Measurements from ENCODE around the gene UNC5B.

The UNC5B gene

DNA sequence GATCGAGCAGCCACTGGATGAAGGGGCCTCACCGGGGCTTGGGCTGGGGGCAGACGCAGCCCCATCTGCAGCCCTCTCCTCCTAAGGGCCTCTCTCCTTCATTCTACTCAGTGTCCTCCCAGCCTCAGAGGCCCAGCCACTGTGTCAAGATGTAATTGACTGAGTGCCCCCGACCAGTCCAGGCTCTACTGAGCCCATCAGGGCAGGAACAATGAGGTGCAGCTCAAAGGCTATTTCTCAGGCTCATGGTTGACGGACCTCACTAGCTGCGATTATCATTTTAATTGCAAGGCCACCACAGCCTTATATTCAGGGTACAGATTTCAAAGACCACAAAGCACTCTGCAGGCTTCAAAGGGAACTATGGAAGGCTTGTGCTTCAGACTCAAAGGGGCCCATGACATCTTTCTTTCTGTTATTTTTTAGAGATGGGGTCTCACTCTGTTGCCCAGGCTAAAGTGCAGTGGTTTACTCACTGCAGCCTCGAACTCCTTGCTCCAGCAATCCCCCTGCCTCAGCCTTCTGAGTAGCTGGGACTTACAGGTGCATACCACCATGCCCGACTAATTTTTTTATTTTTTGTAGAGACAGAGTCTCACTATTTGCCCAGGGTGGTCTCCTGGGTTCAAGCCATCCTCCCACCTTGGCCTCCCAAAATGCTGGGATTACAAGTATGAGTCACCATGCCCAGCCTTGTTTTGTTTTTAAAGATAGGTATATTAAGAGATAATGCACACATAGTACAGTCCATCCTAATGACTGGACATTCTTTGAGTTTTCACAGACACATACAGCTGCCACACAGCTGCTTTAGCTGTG, 130.4 kb downstream of the UNC5B start:
- DNase-seq (ENCODE audit: insufficient read length) (no peak), FAIRE-seq (no peak)
- no peak for TF ChIP-seq POLR2AphosphoS5 (IDR thresholded peaks at IDR 0.05; ENCODE audit: low read depth, low read length)
- TF ChIP-seq POLR2A (IDR thresholded peaks at IDR 0.05; ENCODE audit: low read depth, low read length): no peak
- TF ChIP-seq TAF1 (IDR thresholded peaks at IDR 0.05; ENCODE audit: borderline replicate concordance, low read depth, low read length): no peak

DNA sequence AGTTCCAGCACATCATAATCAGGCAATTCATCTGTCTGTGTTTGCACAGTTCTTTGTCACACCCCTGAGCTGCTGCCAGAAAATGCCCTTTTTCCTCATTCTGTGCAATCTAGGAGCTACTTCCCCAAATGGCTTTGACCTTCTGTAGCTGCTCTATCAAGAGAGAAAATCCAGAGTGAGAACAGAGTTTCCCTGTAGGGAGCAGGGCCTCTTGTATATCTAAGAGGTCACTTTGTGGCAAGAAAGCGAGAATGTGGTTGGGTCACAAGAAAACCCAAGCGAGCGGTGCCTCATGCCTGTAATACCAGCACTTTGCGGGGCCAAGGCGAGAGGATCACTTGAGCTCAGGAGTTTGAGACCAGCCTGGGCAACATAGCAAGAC, 131.0 kb downstream of the UNC5B start:
- TF ChIP-seq TAF1 (IDR thresholded peaks at IDR 0.05; ENCODE audit: borderline replicate concordance, low read depth, low read length): no peak
- DNase-seq (ENCODE audit: insufficient read length) (no peak), FAIRE-seq (no peak)

DNA sequence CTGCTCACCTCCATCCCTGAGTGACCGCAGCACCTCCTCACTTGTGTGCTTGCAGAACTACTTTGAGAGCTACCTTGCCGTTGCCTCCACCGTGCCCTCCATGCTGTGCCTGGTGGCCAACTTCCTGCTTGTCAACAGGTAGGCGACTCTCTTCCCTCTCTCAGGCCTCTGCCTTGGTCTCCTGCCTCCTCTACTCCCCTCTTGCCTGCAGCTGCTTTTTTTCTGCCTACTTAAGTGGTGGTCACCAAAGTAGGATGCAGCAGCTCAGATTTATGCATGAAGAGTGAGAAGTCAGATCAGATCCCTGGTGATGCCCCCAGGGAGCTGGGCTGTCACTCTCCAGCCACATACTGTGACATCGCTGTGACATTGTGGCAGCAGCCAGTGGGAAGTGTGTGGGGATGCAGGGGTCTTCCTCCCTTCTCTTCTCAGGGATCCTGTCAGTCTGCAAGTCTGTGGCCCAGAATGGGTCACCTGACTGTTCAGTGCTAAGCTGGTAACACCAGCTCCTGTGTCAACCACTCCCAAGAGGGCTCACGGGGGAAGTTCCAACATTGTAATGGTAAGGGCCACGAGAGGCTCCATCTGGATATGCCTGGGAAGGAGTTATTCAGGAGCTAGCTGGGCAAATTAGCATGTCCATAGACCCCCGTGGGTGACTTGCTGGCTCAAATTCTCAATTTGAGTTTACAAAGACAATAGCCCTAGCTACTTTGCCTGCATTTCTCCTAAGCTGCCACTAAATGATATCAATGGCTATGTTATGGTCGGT, 132.0 kb downstream of the UNC5B start:
- no peak for FAIRE-seq
- TF ChIP-seq TAF1 (IDR thresholded peaks at IDR 0.05; ENCODE audit: borderline replicate concordance, low read depth, low read length) (no peak), POLR2A (IDR thresholded peaks at IDR 0.05; ENCODE audit: low read depth, low read length) (no peak), POLR2AphosphoS5 (IDR thresholded peaks at IDR 0.05; ENCODE audit: low read depth, low read length) (no peak)
- no peak for DNase-seq (ENCODE audit: insufficient read length)

DNA sequence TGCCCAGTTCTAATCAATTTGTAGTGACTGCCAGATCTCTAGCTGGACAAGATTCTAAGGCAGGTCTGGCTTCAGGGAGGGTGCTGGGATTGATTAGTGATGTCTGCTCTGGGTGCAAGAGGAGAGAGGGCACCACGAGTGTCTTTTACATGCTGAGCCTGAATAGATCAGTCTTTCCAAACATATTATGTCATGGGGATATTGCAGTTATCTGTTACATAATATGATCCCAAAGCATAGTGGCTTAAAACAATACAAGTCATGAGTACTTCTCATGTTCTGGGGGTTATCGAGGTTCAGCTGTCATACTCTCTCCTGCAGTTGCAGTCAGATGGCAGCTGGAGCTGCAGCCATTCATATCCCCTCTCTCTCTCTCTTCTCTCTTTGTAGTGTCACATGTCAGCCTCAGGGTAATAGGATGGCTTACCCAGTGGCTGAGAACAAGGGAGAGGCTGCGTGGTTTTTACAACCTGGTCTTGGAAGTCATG, 132.7 kb downstream of the UNC5B start:
- DNase-seq (ENCODE audit: insufficient read length) (no peak), FAIRE-seq (no peak)

DNA sequence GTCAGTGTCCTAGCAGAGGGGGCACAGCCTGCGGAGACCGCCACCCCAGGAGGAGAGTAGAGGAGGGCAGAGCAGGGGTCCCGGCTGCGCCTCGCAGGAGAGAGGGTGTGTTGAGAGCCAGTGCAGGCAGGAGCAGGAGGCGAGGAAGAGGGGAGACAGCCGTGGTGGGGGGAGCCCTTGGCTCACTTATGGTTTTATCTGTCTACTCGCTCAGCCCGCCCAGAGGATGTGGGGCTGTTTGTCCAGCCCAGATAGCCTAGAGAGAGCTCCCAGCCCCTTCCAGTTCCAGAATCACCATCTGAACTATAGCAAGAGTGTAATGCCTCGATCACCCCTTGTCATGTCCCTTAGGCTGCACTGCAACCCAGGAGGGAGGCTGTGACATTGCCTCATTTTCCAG, 133.3 kb downstream of the UNC5B start:
- FAIRE-seq (no peak), DNase-seq (ENCODE audit: insufficient read length) (no peak)
- no peak for TF ChIP-seq POLR2AphosphoS5 (IDR thresholded peaks at IDR 0.05; ENCODE audit: low read depth, low read length)
- TF ChIP-seq POLR2A (IDR thresholded peaks at IDR 0.05; ENCODE audit: low read depth, low read length): no peak
- TF ChIP-seq TAF1 (IDR thresholded peaks at IDR 0.05; ENCODE audit: borderline replicate concordance, low read depth, low read length): no peak

More for the DNA sequence above, 132.7 kb downstream of the UNC5B start:
- TF ChIP-seq POLR2A (IDR thresholded peaks at IDR 0.05; ENCODE audit: low read depth, low read length) (no peak), TAF1 (IDR thresholded peaks at IDR 0.05; ENCODE audit: borderline replicate concordance, low read depth, low read length) (no peak), POLR2AphosphoS5 (IDR thresholded peaks at IDR 0.05; ENCODE audit: low read depth, low read length) (no peak)

DNA sequence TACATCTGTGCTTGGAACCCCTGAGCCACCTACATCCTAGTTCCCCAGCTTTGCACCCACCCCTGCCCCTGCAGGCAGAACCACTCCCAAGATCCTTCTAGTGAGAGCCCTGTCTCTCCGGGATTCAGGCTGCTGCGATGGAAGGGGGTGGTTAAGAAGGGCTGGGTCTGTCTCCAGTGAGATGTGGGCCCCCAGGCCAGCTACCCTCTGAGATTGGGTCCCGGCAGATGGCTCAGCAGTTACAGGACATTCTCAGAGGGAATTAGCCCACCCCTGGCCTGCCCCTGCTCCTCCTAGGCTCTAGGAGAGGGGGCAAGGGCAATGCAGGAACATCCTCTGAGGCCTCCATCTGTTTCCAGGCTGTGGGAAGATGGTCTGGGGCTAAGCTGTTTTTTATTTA, 134.4 kb downstream of the UNC5B start:
- TF ChIP-seq POLR2AphosphoS5 (IDR thresholded peaks at IDR 0.05; ENCODE audit: low read depth, low read length): no peak
- TF ChIP-seq TAF1 (IDR thresholded peaks at IDR 0.05; ENCODE audit: borderline replicate concordance, low read depth, low read length): no peak
- TF ChIP-seq POLR2A (IDR thresholded peaks at IDR 0.05; ENCODE audit: low read depth, low read length): no peak
- FAIRE-seq (no peak), DNase-seq (ENCODE audit: insufficient read length) (no peak)

DNA sequence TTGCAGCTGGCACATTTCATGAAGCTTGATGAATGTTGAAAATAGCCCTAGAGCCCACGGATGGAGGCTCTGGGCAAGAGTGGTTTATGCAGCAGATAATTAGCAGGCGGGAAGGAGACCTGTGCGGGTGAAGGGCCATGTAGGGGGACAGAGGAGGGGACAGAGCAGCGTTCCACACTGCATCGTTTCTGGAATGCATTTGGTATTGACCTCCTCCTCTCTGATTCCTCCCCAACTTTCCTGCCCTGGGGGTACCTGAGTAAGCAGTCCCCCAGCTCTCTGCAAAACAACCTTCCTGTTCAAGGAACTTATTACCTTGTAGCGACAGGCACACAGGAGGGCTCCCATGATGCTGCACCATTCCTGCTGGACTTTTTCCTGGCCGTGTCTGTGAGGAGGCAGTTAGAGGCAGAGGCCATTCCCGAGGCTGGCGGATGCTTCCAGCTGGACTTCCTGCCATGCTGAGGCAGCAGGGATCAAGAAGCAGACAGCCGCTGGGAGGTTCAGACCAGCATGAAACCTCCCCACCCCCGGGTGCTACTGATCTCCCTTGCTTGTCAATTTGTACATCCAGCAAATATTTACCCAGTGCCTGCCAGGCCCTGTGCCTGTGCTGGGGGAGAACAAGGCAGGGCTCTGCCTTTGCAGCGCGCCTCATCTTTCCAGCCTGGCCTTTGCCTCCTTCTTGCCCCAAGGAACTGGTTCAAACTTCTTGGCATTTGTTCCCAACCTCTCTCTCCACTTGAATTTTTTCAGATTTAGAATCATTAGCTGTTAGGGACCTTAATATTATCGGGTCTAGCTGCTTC, 135.4 kb downstream of the UNC5B start:
- TF ChIP-seq TAF1 (IDR thresholded peaks at IDR 0.05; ENCODE audit: borderline replicate concordance, low read depth, low read length): no peak
- no peak for TF ChIP-seq POLR2AphosphoS5 (IDR thresholded peaks at IDR 0.05; ENCODE audit: low read depth, low read length)
- no peak for TF ChIP-seq POLR2A (IDR thresholded peaks at IDR 0.05; ENCODE audit: low read depth, low read length)
- DNase-seq (ENCODE audit: insufficient read length) (no peak), FAIRE-seq (no peak)

DNA sequence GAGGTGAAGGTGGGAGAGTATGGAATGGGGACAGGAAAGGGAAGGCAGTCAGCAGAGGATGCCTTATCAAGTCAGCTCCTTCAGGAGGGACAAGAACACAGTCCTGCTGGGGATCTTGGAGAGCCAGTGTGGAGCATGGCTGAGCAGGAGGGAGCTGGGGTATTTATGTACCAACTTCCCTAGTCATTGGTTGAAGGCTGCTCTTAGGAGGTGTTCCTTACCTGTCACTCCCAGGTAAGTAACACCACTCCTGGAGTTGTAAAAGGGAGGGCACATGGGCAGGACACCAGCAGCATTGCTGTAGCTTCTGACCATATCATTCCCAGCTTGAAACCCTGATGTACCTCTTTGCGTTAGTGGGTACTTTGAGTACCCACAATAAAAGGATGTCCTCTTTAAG, 136.5 kb downstream of the UNC5B start:
- FAIRE-seq (no peak), DNase-seq (ENCODE audit: insufficient read length) (no peak)
- TF ChIP-seq POLR2AphosphoS5 (IDR thresholded peaks at IDR 0.05; ENCODE audit: low read depth, low read length) (no peak), POLR2A (IDR thresholded peaks at IDR 0.05; ENCODE audit: low read depth, low read length) (no peak), TAF1 (IDR thresholded peaks at IDR 0.05; ENCODE audit: borderline replicate concordance, low read depth, low read length) (no peak)

DNA sequence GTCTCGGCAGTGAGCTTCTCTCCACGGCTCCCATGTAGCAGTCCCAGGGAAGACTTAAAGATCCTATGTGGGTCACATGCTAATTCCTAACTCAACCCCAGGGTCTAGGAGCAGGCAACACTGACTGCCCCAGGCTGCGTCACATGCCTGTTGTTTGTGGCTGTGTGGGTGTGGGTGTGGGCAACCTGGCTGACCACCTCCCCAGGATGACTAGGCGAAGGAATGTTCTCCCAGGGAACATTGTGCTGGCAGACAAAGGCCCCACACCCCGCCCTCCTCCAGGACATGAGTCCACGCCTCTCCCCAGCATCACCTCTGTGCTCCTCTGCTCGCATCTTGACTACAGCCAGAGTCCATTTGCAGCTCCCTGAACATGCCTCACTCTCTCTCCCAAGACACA, 137.0 kb downstream of the UNC5B start:
- FAIRE-seq: no peak
- TF ChIP-seq POLR2AphosphoS5 (IDR thresholded peaks at IDR 0.05; ENCODE audit: low read depth, low read length): no peak
- TF ChIP-seq TAF1 (IDR thresholded peaks at IDR 0.05; ENCODE audit: borderline replicate concordance, low read depth, low read length): no peak
- TF ChIP-seq POLR2A (IDR thresholded peaks at IDR 0.05; ENCODE audit: low read depth, low read length): no peak
- DNase-seq (ENCODE audit: insufficient read length): no peak

DNA sequence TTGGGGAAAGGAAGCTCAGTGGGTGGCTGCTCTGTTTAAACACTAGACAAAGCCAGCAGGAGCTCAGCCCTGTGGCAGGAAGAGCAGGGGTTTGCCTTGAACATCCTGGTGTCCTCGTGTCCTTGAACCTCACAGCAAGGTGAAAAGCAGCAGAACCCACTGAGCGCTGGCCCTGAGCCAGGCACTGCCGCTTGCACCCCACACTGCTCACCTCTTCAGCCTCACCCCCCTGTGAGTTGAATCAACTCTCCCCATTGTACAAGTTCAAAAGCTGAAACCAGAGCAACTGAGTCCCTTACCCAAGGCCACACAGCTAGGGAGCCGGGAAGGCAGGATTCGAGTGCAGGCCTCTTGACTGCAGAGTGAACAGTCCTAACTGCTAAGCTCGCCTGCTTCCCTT, 138.7 kb downstream of the UNC5B start:
- FAIRE-seq (no peak), DNase-seq (ENCODE audit: insufficient read length) (no peak)
- TF ChIP-seq POLR2A (IDR thresholded peaks at IDR 0.05; ENCODE audit: low read depth, low read length) (no peak), TAF1 (IDR thresholded peaks at IDR 0.05; ENCODE audit: borderline replicate concordance, low read depth, low read length) (no peak), POLR2AphosphoS5 (IDR thresholded peaks at IDR 0.05; ENCODE audit: low read depth, low read length) (no peak)

DNA sequence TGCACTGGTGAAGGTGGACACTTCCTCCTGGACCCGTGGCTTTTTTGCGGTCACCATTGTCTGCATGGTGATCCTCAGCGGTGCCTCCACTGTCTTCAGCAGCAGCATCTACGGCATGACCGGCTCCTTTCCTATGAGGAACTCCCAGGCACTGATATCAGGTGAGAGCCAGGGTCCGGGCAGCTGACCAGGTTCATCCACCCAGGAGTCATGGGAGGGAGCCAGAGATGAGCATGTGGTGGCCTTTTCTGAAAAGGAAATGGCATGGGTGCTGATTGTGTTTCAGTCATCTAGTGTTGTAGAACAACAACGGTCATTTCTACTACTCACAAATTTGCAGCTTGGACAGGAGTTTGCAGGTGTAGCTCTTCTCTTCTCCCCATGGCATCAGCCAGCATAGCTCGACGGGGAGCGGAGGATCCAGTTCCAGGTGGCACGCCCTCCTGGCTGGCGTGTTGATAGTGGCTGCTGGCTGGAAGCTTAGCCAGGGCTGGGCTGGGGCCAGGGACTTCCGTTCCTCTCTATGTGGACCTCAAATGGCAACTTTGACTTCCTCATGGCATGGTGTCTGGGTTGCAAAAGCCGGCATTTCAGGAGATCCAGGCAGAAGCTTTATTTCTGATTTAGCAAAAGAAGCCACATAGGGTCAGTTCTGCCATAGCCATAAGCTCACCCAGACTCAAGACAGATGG, 139.4 kb downstream of the UNC5B start:
- TF ChIP-seq POLR2A (IDR thresholded peaks at IDR 0.05; ENCODE audit: low read depth, low read length) (no peak), TAF1 (IDR thresholded peaks at IDR 0.05; ENCODE audit: borderline replicate concordance, low read depth, low read length) (no peak), POLR2AphosphoS5 (IDR thresholded peaks at IDR 0.05; ENCODE audit: low read depth, low read length) (no peak)
- DNase-seq (ENCODE audit: insufficient read length) (no peak), FAIRE-seq (no peak)
